Measurements from ENCODE around the gene NUP85. TPM values are rescaled to one million over a fixed set of nuclear protein-coding genes. Genes with fewer than 3 reads are reported as not detected.

The NUP85 gene
- total and polyA plus RNA-seq, 2 of the 4 experiments (the other 2 are of a cell fraction): 29.4 to 54.4 TPM

- no TSS peak for BruUV-seq (replicated peaks)
- Histone ChIP-seq H3K4me3 (ENCODE audit: insufficient read depth, low read depth, low read length) (no peak overlapping the region), H2AK5ac (ENCODE audit: low read depth, low read length) (no peak overlapping the region), H3K56ac (ENCODE audit: extremely low read depth, insufficient read depth, low read length) (no peak overlapping the region), H3K4me2 (ENCODE audit: low read depth, low read length) (no peak overlapping the region), H3K27ac (ENCODE audit: insufficient read depth, low read length) (no peak overlapping the region), H4K5ac (ENCODE audit: low read depth, low read length) (no peak overlapping the region), H2BK20ac (ENCODE audit: low read depth, low read length) (no peak overlapping the region), H4K20me1 (ENCODE audit: insufficient read depth, low read length) (peaks cover 11% of the 10 kb centered on the region), H3K4ac (ENCODE audit: low read depth, low read length) (no peak overlapping the region), H3K9me3 (ENCODE audit: control insufficient read depth, insufficient read depth, low read length) (no peaks in the 10 kb centered on the region), H4K8ac (ENCODE audit: low read depth in 2 of 2, low read length in 2 of 2) (no peak overlapping the region), H2AK9ac (replicated peaks; ENCODE audit: low read depth, low read length, poor library complexity) (no peak overlapping the region), H2BK15ac (ENCODE audit: low read depth, low read length) (no peak overlapping the region), H3K36me3 (ENCODE audit: control insufficient read depth, insufficient read depth, low read length) (peaks cover 77% of the 10 kb centered on the region), H3K18ac (ENCODE audit: low read depth, low read length) (no peak overlapping the region), H3K27me3 (ENCODE audit: control insufficient read depth, insufficient read depth, low read length) (no peaks in the 10 kb centered on the region), H3K79me1 (ENCODE audit: low read depth in 1 of 2, low read length in 2 of 2) (peaks cover 0 to 15% of the 10 kb centered on the region in 2 experiments; a peak in 2 of 4 replicates), H3K23ac (ENCODE audit: low read depth, low read length) (no peak overlapping the region), H2BK5ac (ENCODE audit: low read depth, low read length, poor library complexity, severe bottlenecking) (no peak overlapping the region), H2AFZ (replicated peaks; ENCODE audit: low read length, poor library complexity) (no peak overlapping the region), H3K9me1 (ENCODE audit: insufficient read depth, low read length) (no peaks in the 10 kb centered on the region), H4K91ac (ENCODE audit: insufficient read depth, low read depth, low read length) (no peak overlapping the region), H3K4me1 (ENCODE audit: control insufficient read depth, insufficient read depth, low read length) (no peaks in the 10 kb centered on the region), H3K14ac (replicated peaks; ENCODE audit: low read depth, low read length) (no peak overlapping the region), H3K9ac (ENCODE audit: low read depth, low read length) (no peak overlapping the region), H2BK120ac (ENCODE audit: low read depth, low read length) (no peak overlapping the region)
- TF ChIP-seq, protein P1, sequence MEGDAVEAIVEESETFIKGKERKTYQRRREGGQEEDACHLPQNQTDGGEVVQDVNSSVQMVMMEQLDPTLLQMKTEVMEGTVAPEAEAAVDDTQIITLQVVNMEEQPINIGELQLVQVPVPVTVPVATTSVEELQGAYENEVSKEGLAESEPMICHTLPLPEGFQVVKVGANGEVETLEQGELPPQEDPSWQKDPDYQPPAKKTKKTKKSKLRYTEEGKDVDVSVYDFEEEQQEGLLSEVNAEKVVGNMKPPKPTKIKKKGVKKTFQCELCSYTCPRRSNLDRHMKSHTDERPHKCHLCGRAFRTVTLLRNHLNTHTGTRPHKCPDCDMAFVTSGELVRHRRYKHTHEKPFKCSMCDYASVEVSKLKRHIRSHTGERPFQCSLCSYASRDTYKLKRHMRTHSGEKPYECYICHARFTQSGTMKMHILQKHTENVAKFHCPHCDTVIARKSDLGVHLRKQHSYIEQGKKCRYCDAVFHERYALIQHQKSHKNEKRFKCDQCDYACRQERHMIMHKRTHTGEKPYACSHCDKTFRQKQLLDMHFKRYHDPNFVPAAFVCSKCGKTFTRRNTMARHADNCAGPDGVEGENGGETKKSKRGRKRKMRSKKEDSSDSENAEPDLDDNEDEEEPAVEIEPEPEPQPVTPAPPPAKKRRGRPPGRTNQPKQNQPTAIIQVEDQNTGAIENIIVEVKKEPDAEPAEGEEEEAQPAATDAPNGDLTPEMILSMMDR (conservative IDR thresholded peaks at IDR 0.05; ENCODE audit: low read depth, low read length): no peak
- TF ChIP-seq POLR2A (IDR thresholded peaks at IDR 0.05; ENCODE audit: low read depth, low read length) (no peak), BHLHE40 (IDR thresholded peaks at IDR 0.05; ENCODE audit: low read depth, low read length) (no peak), RFX5 (IDR thresholded peaks at IDR 0.05; ENCODE audit: low read depth, low read length) (no peak), USF2 (IDR thresholded peaks at IDR 0.05; ENCODE audit: low read depth, low read length) (no peak), SMC3 (IDR thresholded peaks at IDR 0.05; ENCODE audit: low read depth, low read length) (no peak), MAFK (IDR thresholded peaks at IDR 0.05; ENCODE audit: low read depth, low read length) (no peak), MAZ (IDR thresholded peaks at IDR 0.05; ENCODE audit: borderline replicate concordance, low read depth, low read length) (no peak), NFE2L2 (IDR thresholded peaks at IDR 0.05; ENCODE audit: low read depth, low read length) (no peak), CEBPB (IDR thresholded peaks at IDR 0.05; ENCODE audit: low read depth, low read length) (no peak), FOS (IDR thresholded peaks at IDR 0.05; ENCODE audit: low read depth, low read length) (no peak), RCOR1 (IDR thresholded peaks at IDR 0.05; ENCODE audit: insufficient replicate concordance, low read length) (no peak), MXI1 (IDR thresholded peaks at IDR 0.05; ENCODE audit: borderline replicate concordance, low read depth, low read length) (no peak), RAD21 (IDR thresholded peaks at IDR 0.05; ENCODE audit: low read length) (no peak)
- TF ChIP-seq, protein P2, sequence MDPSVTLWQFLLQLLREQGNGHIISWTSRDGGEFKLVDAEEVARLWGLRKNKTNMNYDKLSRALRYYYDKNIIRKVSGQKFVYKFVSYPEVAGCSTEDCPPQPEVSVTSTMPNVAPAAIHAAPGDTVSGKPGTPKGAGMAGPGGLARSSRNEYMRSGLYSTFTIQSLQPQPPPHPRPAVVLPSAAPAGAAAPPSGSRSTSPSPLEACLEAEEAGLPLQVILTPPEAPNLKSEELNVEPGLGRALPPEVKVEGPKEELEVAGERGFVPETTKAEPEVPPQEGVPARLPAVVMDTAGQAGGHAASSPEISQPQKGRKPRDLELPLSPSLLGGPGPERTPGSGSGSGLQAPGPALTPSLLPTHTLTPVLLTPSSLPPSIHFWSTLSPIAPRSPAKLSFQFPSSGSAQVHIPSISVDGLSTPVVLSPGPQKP (IDR thresholded peaks at IDR 0.05; ENCODE audit: borderline replicate concordance, low read depth, low read length): no peak
- ChIA-PET POLR2A (ENCODE audit: unreplicated experiment) (no interaction called here), CTCF (no interaction called here)
- ATAC-seq (ENCODE audit: low read depth) (no peak), DNase-seq (no peak)
- dilution Hi-C loops (cut with HindIII; ENCODE audit: low sequenced_read_pairs, unreplicated experiment): no loop called here
- in situ Hi-C loops (cut with MboI; ENCODE audit: low sequenced_read_pairs): no loop called here
- intact Hi-C loops (cut with micrococcal nuclease): no loop called here
- WGBS, 2 experiments (ENCODE audit: extremely low coverage in 2 of 2, insufficient read length in 1 of 2): no CpG with 5 or more reads among the region's 12 CpGs
Observed at GRCh38 chr17:75237100-75238014, 31.9 kb downstream of the NUP85 start.
